Measurements from ENCODE around the gene EXD3.

GRCh38 chr9:137454597-137455358, 31.8 kb upstream of the EXD3 start:
- TF ChIP-seq CTCF (IDR thresholded peaks at IDR 0.05) (no peak), POLR2A (IDR thresholded peaks at IDR 0.05) (no peak)

All from breast epithelium (tissue), 3 donors.